Activated naive CD4-positive, alpha-beta T cell treated with anti-CD3 and anti-CD28 coated beads, Interleukin-2, amount 10 ng/mL, durations not matched to agents 7 days and 5 days (primary cell): ENCODE results near the gene SERPINB7.
A peak's percentile ranks its signal among the peaks of the same experiment; 100 is the strongest.

Experiments used
- CTCF ChIA-PET: fragments of 350-600 bp; sonication (Branson Sonifier 250); formaldehyde crosslinking; loops from one replicate; lab custom pipeline; 2021; ENCODE audit warnings: antibody characterized with exemption; lab: Charles Lee
- DNase-seq: peaks from one replicate; pipeline ENCODE4 v3.0.0-alpha.2; 2020
- H3K27ac Mint-ChIP-seq: one replicate; pipeline ENCODE4 v1.8.0; 2021; ENCODE audit warnings: mild to moderate bottlenecking, moderate library complexity, mixed read lengths
- H3K27me3 Mint-ChIP-seq: one replicate; pipeline ENCODE4 v1.8.0; 2021; ENCODE audit warnings: mild to moderate bottlenecking, mixed read lengths
- H3K36me3 Mint-ChIP-seq: one replicate; pipeline ENCODE4 v1.8.0; 2021; ENCODE audit warnings: mixed read lengths
- H3K4me1 Mint-ChIP-seq: one replicate; pipeline ENCODE4 v1.8.0; 2021; ENCODE audit warnings: mixed read lengths
- H3K4me3 Mint-ChIP-seq: one replicate; pipeline ENCODE4 v1.8.0; 2021; ENCODE audit warnings: mild to moderate bottlenecking, moderate library complexity, mixed read lengths
- H3K9me3 Mint-ChIP-seq: one replicate; pipeline ENCODE4 v1.8.0; 2021; ENCODE audit warnings: mixed read lengths

The SERPINB7 gene

DNA sequence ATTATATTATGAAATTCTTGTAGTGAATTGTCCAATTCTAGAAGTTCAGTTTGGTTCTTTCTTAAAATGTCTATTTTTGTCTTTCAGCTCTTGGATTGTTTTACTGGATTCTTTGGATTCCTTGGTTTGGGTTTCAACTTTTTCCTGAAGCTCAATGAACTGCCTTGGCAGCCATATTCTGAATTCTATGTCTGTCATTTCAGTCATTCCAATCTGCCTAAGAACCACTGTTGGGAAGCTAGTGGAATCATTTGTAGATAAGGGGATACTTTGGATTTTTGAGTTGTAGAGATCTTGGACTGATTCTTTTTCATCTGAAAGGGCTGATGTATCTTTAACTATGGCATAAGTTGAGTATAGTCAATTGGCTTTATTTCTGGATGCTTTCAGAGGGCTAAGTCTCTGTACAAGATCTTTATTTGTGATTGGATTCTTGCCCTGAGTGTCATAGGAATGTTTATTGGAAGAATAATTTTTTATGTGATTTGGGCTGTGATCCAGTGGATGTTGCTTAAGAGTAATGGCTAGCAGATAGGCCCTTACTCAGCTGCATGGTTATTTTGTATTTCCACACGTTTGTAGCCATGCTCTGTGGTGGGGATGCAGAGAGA lies 42.3 kb downstream of the SERPINB7 start:
- no peak for DNase-seq
- no peaks in the 10 kb centered on the region for H3K36me3 Mint-ChIP-seq
- CTCF ChIA-PET: no interaction called here
- H3K27ac Mint-ChIP-seq: no peak overlapping the region
- no peaks in the 10 kb centered on the region for H3K27me3 Mint-ChIP-seq
- no peaks in the 10 kb centered on the region for H3K4me1 Mint-ChIP-seq
- no peaks in the 10 kb centered on the region for H3K9me3 Mint-ChIP-seq
- H3K4me3 Mint-ChIP-seq: no peak overlapping the region

- no peak overlapping the region for H3K27ac Mint-ChIP-seq
- no peak for DNase-seq
- no peaks in the 10 kb centered on the region for H3K27me3 Mint-ChIP-seq
- no peak overlapping the region for H3K4me3 Mint-ChIP-seq
- no peaks in the 10 kb centered on the region for H3K4me1 Mint-ChIP-seq
- H3K36me3 Mint-ChIP-seq: no peaks in the 10 kb centered on the region
- CTCF ChIA-PET: interaction anchor here (1.6 kb wide), 1 partner anchor 29 kb away, joined by 4 read pairs; no protein-coding TSS in a partner anchor
- H3K9me3 Mint-ChIP-seq: no peaks in the 10 kb centered on the region
Observed at GRCh38 chr18:63818212-63818611, 43.0 kb downstream of the SERPINB7 start.

DNA sequence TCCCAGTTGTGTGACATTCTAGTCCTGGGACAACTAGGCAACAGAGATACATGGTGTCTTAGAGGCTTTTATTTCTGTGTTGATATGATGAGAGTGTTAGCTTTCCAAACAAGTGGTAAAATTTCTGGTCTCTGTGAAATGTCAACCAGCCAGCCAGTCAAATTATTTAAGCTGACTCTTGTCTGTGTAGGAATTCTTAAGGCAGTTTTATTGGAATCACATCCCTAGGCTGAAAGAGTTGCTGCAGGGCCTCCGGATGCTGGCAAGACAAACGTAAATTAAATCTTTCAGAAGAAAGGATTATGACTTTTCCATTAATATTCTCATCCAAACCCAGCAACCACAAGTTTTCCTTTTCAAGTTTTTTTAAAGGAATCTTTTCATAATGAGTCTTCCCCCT lies 44.6 kb downstream of the SERPINB7 start:
- Mint-ChIP-seq H3K9me3 (no peaks in the 10 kb centered on the region), H3K4me3 (no peak overlapping the region), H3K36me3 (no peaks in the 10 kb centered on the region), H3K27ac (no peak overlapping the region), H3K27me3 (no peaks in the 10 kb centered on the region), H3K4me1 (no peaks in the 10 kb centered on the region)
- CTCF ChIA-PET: interaction anchor here (0.7 to 2.1 kb wide), 3 partner anchors 30 to 313 kb away, joined by 3 to 5 read pairs (median 4); no protein-coding TSS in a partner anchor
- no peak for DNase-seq

DNA sequence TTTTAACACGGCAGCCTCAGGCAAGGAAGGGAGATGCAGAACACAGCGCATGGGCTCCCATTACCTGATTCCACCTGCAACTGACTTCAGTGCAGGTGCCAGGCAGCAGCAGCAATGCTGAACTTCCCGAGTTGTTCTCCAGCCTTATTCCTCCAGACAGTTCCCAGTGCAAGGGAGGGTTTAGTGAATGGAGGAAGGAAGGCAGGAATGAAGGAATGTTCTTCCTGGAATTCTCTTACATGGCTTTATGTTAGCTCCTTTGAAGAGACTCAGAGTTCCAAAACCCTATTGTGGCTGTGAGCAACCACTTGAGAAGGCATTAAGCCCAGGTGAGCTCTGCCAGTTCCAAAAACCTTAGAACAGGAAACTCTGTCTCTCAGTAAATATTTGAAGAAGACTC lies 45.5 kb downstream of the SERPINB7 start:
- Mint-ChIP-seq H3K4me3 (no peak overlapping the region), H3K4me1 (no peaks in the 10 kb centered on the region), H3K36me3 (no peaks in the 10 kb centered on the region), H3K9me3 (no peaks in the 10 kb centered on the region), H3K27ac (no peak overlapping the region), H3K27me3 (no peaks in the 10 kb centered on the region)
- CTCF ChIA-PET: interaction anchor here (2.1 kb wide), 1 partner anchor 115 kb away, joined by 5 read pairs; no protein-coding TSS in a partner anchor
- DNase-seq: no peak

DNA sequence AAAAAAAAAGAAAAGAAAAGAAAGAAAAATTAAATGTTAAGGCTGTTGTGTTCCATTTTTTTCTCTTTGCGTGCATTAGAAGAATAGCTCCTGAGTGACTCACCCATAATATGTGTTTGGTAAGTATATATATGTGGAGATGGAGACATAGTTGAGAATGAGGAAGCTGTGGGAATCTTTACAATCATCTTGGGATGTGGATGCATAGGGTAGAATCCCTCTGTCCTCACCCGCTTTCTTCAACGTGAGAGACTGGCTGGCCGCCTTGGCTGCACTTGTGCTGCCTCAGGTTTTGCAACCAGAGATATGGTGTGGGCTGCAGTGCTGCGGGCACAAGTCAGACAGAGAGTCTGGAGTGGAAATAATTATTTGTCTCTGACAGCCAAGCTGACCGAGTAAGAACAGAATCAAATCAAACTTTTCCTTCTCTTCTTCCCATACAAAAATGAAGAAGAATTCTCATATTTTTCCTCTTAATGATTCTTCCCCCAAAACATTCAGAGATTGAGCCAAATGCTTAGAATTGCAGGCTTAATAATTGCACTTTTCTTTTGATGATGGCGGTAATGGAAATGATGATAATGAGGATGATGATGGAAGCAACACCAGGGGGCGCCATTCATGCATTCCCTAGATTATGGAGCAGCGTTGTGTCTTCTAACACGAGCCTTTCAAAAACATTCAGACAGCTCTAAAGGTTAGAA lies 48.5 kb downstream of the SERPINB7 start:
- DNase-seq: peak; percentile 53

DNA sequence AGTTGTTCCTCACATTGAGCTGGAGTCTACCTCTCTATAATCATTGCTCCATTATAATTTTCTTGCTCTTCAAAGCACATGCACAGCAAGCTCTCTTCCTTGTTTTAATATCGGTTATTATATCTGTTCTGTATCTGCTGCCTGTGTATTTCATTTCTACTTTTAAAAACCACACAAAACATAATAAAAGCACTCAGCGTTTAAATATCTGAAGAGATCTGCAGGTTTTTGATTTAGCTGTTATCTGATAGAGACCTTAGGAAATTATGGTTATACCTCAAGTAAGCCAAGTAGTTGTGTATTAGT lies 49.0 kb downstream of the SERPINB7 start:
- H3K36me3 Mint-ChIP-seq: no peaks in the 10 kb centered on the region
- peaks cover 4% of the 10 kb centered on the region for H3K27me3 Mint-ChIP-seq
- no peaks in the 10 kb centered on the region for H3K4me1 Mint-ChIP-seq
- H3K9me3 Mint-ChIP-seq: no peaks in the 10 kb centered on the region
- DNase-seq: no peak
- CTCF ChIA-PET: interaction anchor here (0.8 to 2.7 kb wide), 12 partner anchors 9 to 306 kb away, joined by 3 to 19 read pairs (median 4); no protein-coding TSS in a partner anchor
- H3K4me3 Mint-ChIP-seq: no peak overlapping the region
- H3K27ac Mint-ChIP-seq: no peak overlapping the region

More for the DNA sequence above, 48.5 kb downstream of the SERPINB7 start:
- CTCF ChIA-PET: interaction anchor here (0.8 to 2.7 kb wide), 13 partner anchors 10 to 308 kb away, joined by 3 to 19 read pairs (median 4); no protein-coding TSS in a partner anchor
- H3K36me3 Mint-ChIP-seq: no peaks in the 10 kb centered on the region
- H3K9me3 Mint-ChIP-seq: no peaks in the 10 kb centered on the region
- no peaks in the 10 kb centered on the region for H3K4me1 Mint-ChIP-seq
- no peak overlapping the region for H3K27ac Mint-ChIP-seq
- H3K27me3 Mint-ChIP-seq: peaks cover 4% of the 10 kb centered on the region
- no peak overlapping the region for H3K4me3 Mint-ChIP-seq

- Mint-ChIP-seq H3K27ac (no peak overlapping the region), H3K4me3 (no peak overlapping the region), H3K9me3 (no peaks in the 10 kb centered on the region), H3K4me1 (peaks cover 2% of the 10 kb centered on the region), H3K36me3 (no peaks in the 10 kb centered on the region), H3K27me3 (peaks cover 13% of the 10 kb centered on the region)
- DNase-seq: no peak
- CTCF ChIA-PET: interaction anchor here (2.0 kb wide), 1 partner anchor 108 kb away, joined by 6 read pairs; no protein-coding TSS in a partner anchor
Observed at GRCh38 chr18:63828120-63828519, 52.9 kb downstream of the SERPINB7 start.

DNA sequence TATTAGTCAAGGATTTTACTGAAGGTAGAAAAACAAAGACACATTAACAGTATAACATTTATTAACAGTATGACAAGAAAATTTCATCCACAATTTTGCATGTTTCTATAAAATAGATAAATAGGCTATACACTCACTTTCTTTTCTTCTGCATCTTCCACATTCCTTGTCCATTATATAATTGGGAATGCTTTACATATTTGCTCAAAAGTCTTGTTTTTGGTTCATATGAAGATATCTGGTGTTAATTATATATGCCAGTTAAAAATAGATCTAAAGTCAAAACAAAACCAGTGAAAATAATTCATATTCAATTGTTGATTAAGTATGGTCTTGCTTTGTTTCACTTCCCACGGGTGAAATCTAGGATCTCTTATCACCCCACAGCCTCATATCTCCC lies 53.4 kb downstream of the SERPINB7 start:
- peaks cover 15% of the 10 kb centered on the region for H3K27me3 Mint-ChIP-seq
- no peak for DNase-seq
- no peak overlapping the region for H3K4me3 Mint-ChIP-seq
- H3K4me1 Mint-ChIP-seq: peaks cover 2% of the 10 kb centered on the region
- H3K27ac Mint-ChIP-seq: no peak overlapping the region
- CTCF ChIA-PET: no interaction called here
- H3K9me3 Mint-ChIP-seq: no peaks in the 10 kb centered on the region
- no peaks in the 10 kb centered on the region for H3K36me3 Mint-ChIP-seq

DNA sequence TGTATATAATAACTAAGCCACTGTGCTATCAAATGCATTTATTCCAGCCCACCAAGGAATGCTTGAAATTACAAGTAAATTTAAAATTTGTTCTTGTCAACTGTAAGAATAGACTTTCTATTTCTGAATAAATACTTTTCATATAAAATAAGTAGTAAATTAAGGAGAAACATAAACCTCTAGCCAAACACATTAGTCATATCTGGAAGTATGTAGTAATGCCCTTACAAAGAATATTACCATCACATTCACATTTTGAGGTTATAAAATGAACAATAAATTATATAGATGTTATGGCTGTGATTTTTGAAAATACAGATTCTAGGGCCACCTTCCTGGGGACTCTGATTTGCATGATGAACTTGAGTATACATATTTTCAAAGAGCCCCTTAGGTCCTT lies 54.7 kb downstream of the SERPINB7 start:
- H3K9me3 Mint-ChIP-seq: no peaks in the 10 kb centered on the region
- CTCF ChIA-PET: no interaction called here
- DNase-seq: no peak
- H3K4me3 Mint-ChIP-seq: no peak overlapping the region
- H3K27me3 Mint-ChIP-seq: peaks cover 18% of the 10 kb centered on the region
- peaks cover 2% of the 10 kb centered on the region for H3K4me1 Mint-ChIP-seq
- H3K36me3 Mint-ChIP-seq: no peaks in the 10 kb centered on the region
- H3K27ac Mint-ChIP-seq: no peak overlapping the region

DNA sequence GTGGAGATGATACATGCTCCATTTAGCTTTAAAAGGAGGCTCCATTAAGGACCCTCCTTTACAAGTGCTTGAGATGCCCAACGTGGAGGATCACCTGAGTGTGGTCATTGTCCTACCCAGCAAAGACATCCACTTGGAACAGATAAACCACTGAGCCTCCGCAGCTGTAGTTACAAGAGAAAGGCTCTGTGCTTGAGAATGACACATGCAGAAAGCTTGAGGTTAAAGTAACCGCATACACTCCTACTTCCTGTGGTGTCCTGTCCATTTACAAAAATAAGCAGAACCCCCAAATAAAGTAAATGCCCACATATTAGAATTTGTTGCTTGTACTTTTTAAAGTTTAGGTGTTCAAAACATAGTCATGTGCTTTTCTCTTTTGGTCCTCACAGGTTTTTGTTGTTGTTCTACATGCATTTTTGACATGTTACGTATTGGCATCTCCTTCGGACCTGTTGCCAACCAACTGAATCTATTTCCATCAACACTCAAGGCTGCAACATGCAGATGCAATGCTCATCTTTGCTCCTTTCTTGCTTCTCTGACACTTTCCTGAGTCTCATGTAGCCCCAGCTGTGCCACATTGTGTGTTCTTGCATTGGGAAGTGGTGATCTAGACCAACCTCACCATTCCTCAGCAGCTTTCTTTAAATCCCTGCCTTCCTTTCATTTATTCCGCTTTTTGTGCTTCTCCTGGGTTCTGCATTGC lies 56.0 kb downstream of the SERPINB7 start:
- no peaks in the 10 kb centered on the region for H3K36me3 Mint-ChIP-seq
- H3K27ac Mint-ChIP-seq: no peak overlapping the region
- H3K4me1 Mint-ChIP-seq: peaks cover 2% of the 10 kb centered on the region
- H3K9me3 Mint-ChIP-seq: no peaks in the 10 kb centered on the region
- no peak overlapping the region for H3K4me3 Mint-ChIP-seq
- CTCF ChIA-PET: interaction anchor here (1.2 kb wide), 1 partner anchor 12 kb away, joined by 4 read pairs; no protein-coding TSS in a partner anchor
- H3K27me3 Mint-ChIP-seq: peaks cover 18% of the 10 kb centered on the region
- DNase-seq: no peak

DNA sequence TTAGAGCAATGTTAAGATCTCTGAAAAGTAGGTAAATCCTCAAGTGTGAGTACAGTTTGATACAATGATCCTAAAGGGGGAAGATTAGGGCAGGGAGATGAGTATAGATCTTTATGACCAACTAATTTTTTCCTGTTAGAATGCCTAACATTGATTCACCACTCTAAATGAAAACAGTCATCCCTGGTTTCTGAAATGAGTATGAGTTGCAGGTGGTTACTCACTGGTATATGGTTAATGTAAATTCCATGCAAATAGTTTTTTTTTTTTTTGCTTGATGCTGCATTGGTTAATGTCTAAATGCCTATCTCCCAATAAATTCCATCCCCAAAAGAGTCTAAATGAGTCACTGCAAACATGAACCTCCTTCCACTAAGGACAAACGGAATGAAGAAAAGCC lies 57.3 kb downstream of the SERPINB7 start:
- no peaks in the 10 kb centered on the region for H3K9me3 Mint-ChIP-seq
- H3K36me3 Mint-ChIP-seq: no peaks in the 10 kb centered on the region
- H3K4me1 Mint-ChIP-seq: peaks cover 2% of the 10 kb centered on the region
- CTCF ChIA-PET: no interaction called here
- no peak overlapping the region for H3K27ac Mint-ChIP-seq
- H3K27me3 Mint-ChIP-seq: peaks cover 18% of the 10 kb centered on the region
- no peak overlapping the region for H3K4me3 Mint-ChIP-seq
- no peak for DNase-seq

GRCh38 chr18:63834471-63835113 lies 59.4 kb downstream of the SERPINB7 start:
- DNase-seq: no peak

GRCh38 chr18:63836456-63836855 lies 61.2 kb downstream of the SERPINB7 start:
- Mint-ChIP-seq H3K4me3 (no peak overlapping the region), H3K36me3 (no peaks in the 10 kb centered on the region), H3K9me3 (no peaks in the 10 kb centered on the region), H3K4me1 (no peaks in the 10 kb centered on the region), H3K27ac (no peak overlapping the region), H3K27me3 (peaks cover 13% of the 10 kb centered on the region)
- DNase-seq: no peak
- CTCF ChIA-PET: no interaction called here

More at GRCh38 chr18:63834471-63835113, 59.4 kb downstream of the SERPINB7 start:
- Mint-ChIP-seq H3K4me1 (peaks cover 2% of the 10 kb centered on the region), H3K36me3 (no peaks in the 10 kb centered on the region), H3K27ac (no peak overlapping the region), H3K4me3 (no peak overlapping the region), H3K27me3 (peaks cover 16% of the 10 kb centered on the region), H3K9me3 (no peaks in the 10 kb centered on the region)
- CTCF ChIA-PET: no interaction called here

DNA sequence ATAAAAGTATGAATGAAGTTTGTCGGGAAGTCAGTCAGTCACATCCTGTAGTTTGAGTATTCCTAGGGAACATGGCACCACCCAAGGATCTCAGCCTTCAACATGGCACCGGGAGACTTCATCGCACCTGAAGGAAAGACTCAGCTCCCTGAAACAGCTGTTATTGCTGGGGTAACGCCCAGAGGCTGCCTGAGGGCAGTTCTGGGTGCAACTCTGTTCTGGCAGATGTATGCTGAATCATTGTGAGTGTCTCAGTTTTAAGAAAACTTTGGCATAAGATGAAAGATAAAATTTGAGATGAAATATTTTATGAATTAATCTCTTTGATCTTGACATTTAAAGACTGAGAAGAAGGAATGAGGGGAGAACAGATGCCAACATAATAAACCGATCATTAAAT lies 62.4 kb downstream of the SERPINB7 start:
- H3K27ac Mint-ChIP-seq: no peak overlapping the region
- H3K27me3 Mint-ChIP-seq: peaks cover 9% of the 10 kb centered on the region
- H3K4me3 Mint-ChIP-seq: no peak overlapping the region
- H3K9me3 Mint-ChIP-seq: no peaks in the 10 kb centered on the region
- no peaks in the 10 kb centered on the region for H3K4me1 Mint-ChIP-seq
- no peak for DNase-seq
- H3K36me3 Mint-ChIP-seq: no peaks in the 10 kb centered on the region
- CTCF ChIA-PET: no interaction called here
